HEK293 (cell line): ENCODE results near the gene CTNNBL1.

ENCODE experiments used
- CTCF ChIA-PET: fragments of 350-600 bp; formaldehyde crosslinking; extraction: SDS; loops from one replicate; lab custom pipeline; 2021; ENCODE audit warnings: antibody characterized with exemption; lab: Yijun Ruan, JAX
- POLR2A ChIA-PET: fragments of 300-600 bp; formaldehyde crosslinking; extraction: SDS; loops from one replicate; lab custom pipeline; 2020; ENCODE audit warnings: antibody characterized with exemption, inconsistent platforms; lab: Yijun Ruan, JAX
- H3K27ac ChIP-seq: fragments of 200-500 bp; sonication (Bioruptor generic); 2 replicates; pipeline ENCODE4 v1.5.1; 2014; ENCODE audit warnings: low read depth, low read length, control low read depth, inconsistent platforms; ENCODE audit errors: extremely low read depth
- H3K36me3 ChIP-seq, 2 experiments: fragments of 200-500 bp in 1 of 2; sonication (Bioruptor generic) in 1 of 2; 1 replicate in 1 of 2; 2 replicates in 1 of 2; pipeline ENCODE4 v1.5.1; 2014 to 2017; ENCODE audit warnings: inconsistent platforms in 2 of 2, low read length in 2 of 2; ENCODE audit not compliant: control insufficient read depth in 2 of 2, insufficient read depth in 1 of 2
- H3K4me1 ChIP-seq: fragments of 200-500 bp; sonication (Bioruptor generic); 2 replicates; pipeline ENCODE4 v1.5.1; 2014; ENCODE audit warnings: mild to moderate bottlenecking, low read length, inconsistent platforms; ENCODE audit not compliant: control insufficient read depth, insufficient read depth
- H3K4me3 ChIP-seq: 2 replicates; pipeline ENCODE4 v1.5.1; 2011; ENCODE audit warnings: low read depth, mild to moderate bottlenecking, control low read depth, low read length, moderate library complexity
- H3K9me3 ChIP-seq: fragments of 200-500 bp; sonication (Bioruptor generic); 2 replicates; pipeline ENCODE4 v1.5.1; 2014; ENCODE audit warnings: low read depth, low read length, inconsistent platforms; ENCODE audit not compliant: control insufficient read depth, insufficient read depth
- MEIS1 ChIP-seq: sonication (generic); formaldehyde crosslinking; IDR thresholded peaks from 2 replicates; pipeline ENCODE4 v1.8.1; 2022; ENCODE audit warnings: missing genetic modification reagents, mild to moderate bottlenecking, borderline replicate concordance
- REPIN1 ChIP-seq: fragments of 450-650 bp; formaldehyde crosslinking; IDR thresholded peaks from 2 replicates; pipeline ENCODE4 v1.5.1; 2017; ENCODE audit warnings: missing biosample characterization, missing genetic modification characterization, low read depth
- WT1 ChIP-seq: fragments of 450-650 bp; formaldehyde crosslinking; IDR thresholded peaks from 2 replicates; pipeline ENCODE4 v1.5.1; 2016; ENCODE audit warnings: missing biosample characterization, missing genetic modification characterization
- ZBTB21 ChIP-seq: fragments of 450-650 bp; formaldehyde crosslinking; IDR thresholded peaks from 2 replicates; pipeline ENCODE4 v1.5.1; 2017; ENCODE audit warnings: missing biosample characterization, missing genetic modification characterization
- ZFHX2 ChIP-seq: fragments of 450-650 bp; formaldehyde crosslinking; conservative IDR thresholded peaks from 2 replicates; pipeline ENCODE4 v1.5.1; 2016; ENCODE audit warnings: missing biosample characterization, missing genetic modification characterization
- ZIC2 ChIP-seq: fragments of 450-650 bp; formaldehyde crosslinking; IDR thresholded peaks from 2 replicates; pipeline ENCODE4 v1.5.1; 2016; ENCODE audit warnings: missing biosample characterization, missing genetic modification characterization
- ZNF211 ChIP-seq: fragments of 450-650 bp; formaldehyde crosslinking; IDR thresholded peaks from 2 replicates; pipeline ENCODE4 v1.5.1; 2016; ENCODE audit warnings: low read depth, missing biosample characterization, missing genetic modification characterization
- ZNF24 ChIP-seq: fragments of 450-650 bp; formaldehyde crosslinking; IDR thresholded peaks from 2 replicates; pipeline ENCODE4 v1.5.1; 2016; ENCODE audit warnings: missing biosample characterization, missing genetic modification characterization
- ZNF302 ChIP-seq: fragments of 450-650 bp; formaldehyde crosslinking; IDR thresholded peaks from 2 replicates; pipeline ENCODE4 v1.5.1; 2016; ENCODE audit warnings: missing biosample characterization, missing genetic modification characterization, low read depth
- ZNF324 ChIP-seq: fragments of 450-650 bp; formaldehyde crosslinking; IDR thresholded peaks from 2 replicates; pipeline ENCODE4 v1.5.1; 2016; ENCODE audit warnings: missing biosample characterization, missing genetic modification characterization
- ZNF366 ChIP-seq: fragments of 450-650 bp; formaldehyde crosslinking; conservative IDR thresholded peaks from 2 replicates; pipeline ENCODE4 v1.5.1; 2016; ENCODE audit warnings: missing biosample characterization, missing genetic modification characterization
- ZNF423 ChIP-seq: fragments of 450-650 bp; formaldehyde crosslinking; IDR thresholded peaks from 2 replicates; pipeline ENCODE4 v1.5.1; 2016; ENCODE audit warnings: missing biosample characterization, missing genetic modification characterization
- ZNF48 ChIP-seq: fragments of 450-650 bp; formaldehyde crosslinking; IDR thresholded peaks from 2 replicates; pipeline ENCODE4 v1.5.1; 2016; ENCODE audit warnings: missing biosample characterization, missing genetic modification characterization
- ZNF514 ChIP-seq: fragments of 450-650 bp; formaldehyde crosslinking; IDR thresholded peaks from 2 replicates; pipeline ENCODE4 v1.5.1; 2016; ENCODE audit warnings: missing biosample characterization, missing genetic modification characterization
- ZNF624 ChIP-seq: fragments of 450-650 bp; formaldehyde crosslinking; IDR thresholded peaks from 2 replicates; pipeline ENCODE4 v1.5.1; 2017; ENCODE audit warnings: missing biosample characterization, missing genetic modification characterization
- ZNF654 ChIP-seq: fragments of 450-650 bp; formaldehyde crosslinking; IDR thresholded peaks from 2 replicates; pipeline ENCODE4 v1.5.1; 2016; ENCODE audit warnings: low read depth, missing biosample characterization, missing genetic modification characterization
- ZNF76 ChIP-seq: fragments of 450-650 bp; formaldehyde crosslinking; IDR thresholded peaks from 2 replicates; pipeline ENCODE4; 2016; ENCODE audit warnings: low read depth, missing biosample characterization, missing genetic modification characterization, borderline replicate concordance
- ZNF777 ChIP-seq: fragments of 450-650 bp; formaldehyde crosslinking; IDR thresholded peaks from 2 replicates; pipeline ENCODE4 v1.5.1; 2017; ENCODE audit warnings: missing biosample characterization, missing genetic modification characterization, borderline replicate concordance
- TF ChIP-seq, protein P1 (sequence below): fragments of 450-650 bp; formaldehyde crosslinking; IDR thresholded peaks from 2 replicates; pipeline ENCODE4 v1.5.1; 2016; ENCODE audit warnings: missing biosample characterization, missing genetic modification characterization
- TF ChIP-seq, protein P2 (sequence below): fragments of 450-650 bp; formaldehyde crosslinking; IDR thresholded peaks from 2 replicates; pipeline ENCODE4 v1.5.1; 2017; ENCODE audit warnings: missing biosample characterization, missing genetic modification characterization
- TF ChIP-seq, protein P3 (sequence below): fragments of 450-650 bp; formaldehyde crosslinking; IDR thresholded peaks from 2 replicates; pipeline ENCODE4 v1.5.1; 2017; ENCODE audit warnings: missing biosample characterization, missing genetic modification characterization
- TF ChIP-seq, protein P4 (sequence below): fragments of 450-650 bp; formaldehyde crosslinking; IDR thresholded peaks from 2 replicates; pipeline ENCODE4 v1.5.1; 2016; ENCODE audit warnings: missing biosample characterization, missing genetic modification characterization
- TF ChIP-seq, protein P5 (sequence below): fragments of 450-650 bp; formaldehyde crosslinking; IDR thresholded peaks from 2 replicates; pipeline ENCODE4 v1.5.1; 2016; ENCODE audit warnings: missing biosample characterization, missing genetic modification characterization

The CTNNBL1 gene

DNA sequence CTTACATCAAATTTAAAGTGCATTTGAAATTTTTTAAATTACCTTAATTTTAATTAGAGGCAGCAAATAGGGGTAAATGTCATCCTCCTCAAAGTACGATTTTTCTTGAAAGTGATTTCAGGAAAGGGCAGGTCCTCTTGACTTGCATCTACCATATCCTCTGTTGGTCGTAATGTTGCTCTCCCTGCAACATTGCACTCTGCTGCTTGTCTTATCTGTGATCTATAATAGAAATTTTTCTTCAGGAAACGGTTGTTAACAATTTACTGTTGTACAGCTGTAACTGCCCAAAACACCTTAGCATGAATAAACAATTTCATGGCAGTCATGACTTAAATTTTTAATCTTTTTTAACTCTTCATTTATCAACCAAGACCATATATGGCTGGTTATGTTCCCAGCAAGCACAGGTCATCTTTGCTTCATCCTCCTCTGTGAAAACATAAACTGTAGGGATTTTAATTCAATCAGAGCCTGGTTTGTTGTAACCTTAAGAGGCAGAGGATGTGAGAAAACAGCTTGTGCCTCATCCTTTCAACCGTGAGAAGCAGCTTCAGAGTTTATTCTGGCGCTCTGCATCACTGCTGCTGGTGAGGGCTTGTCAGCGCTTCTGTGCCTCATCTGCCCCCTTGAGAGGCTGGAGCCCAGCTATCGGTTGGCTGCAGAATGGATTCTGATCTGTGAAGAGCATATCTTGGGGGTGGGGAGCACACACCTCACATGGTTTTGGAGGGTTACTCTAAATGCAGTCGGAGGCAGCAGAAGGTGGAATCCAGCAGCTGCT is 56.0 kb downstream of the CTNNBL1 start:
- Histone ChIP-seq H3K4me1 (no peaks in the 10 kb centered on the region), H3K9me3 (no peaks in the 10 kb centered on the region), H3K27ac (no peak overlapping the region), H3K36me3 (peaks cover 5 to 31% of the 10 kb centered on the region in 2 experiments; a peak in 2 of 3 replicates), H3K4me3 (no peak overlapping the region)
- ChIA-PET CTCF (no interaction called here), POLR2A (no interaction called here)
- TF ChIP-seq ZIC2 (tag by site-specific recombination), result no peak
- no peak for TF ChIP-seq ZNF777 (tag by site-specific recombination)
- TF ChIP-seq ZBTB21 (tag by site-specific recombination), result no peak
- no peak for TF ChIP-seq WT1 (tag by site-specific recombination)
- no peak for TF ChIP-seq ZNF624 (tag by site-specific recombination)
- TF ChIP-seq ZNF514 (tag by site-specific recombination), result no peak
- TF ChIP-seq, protein P1, sequence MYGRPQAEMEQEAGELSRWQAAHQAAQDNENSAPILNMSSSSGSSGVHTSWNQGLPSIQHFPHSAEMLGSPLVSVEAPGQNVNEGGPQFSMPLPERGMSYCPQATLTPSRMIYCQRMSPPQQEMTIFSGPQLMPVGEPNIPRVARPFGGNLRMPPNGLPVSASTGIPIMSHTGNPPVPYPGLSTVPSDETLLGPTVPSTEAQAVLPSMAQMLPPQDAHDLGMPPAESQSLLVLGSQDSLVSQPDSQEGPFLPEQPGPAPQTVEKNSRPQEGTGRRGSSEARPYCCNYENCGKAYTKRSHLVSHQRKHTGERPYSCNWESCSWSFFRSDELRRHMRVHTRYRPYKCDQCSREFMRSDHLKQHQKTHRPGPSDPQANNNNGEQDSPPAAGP (tag by site-specific recombination), result no peak
- no peak for TF ChIP-seq REPIN1 (tag by site-specific recombination)
- TF ChIP-seq, protein P2, sequence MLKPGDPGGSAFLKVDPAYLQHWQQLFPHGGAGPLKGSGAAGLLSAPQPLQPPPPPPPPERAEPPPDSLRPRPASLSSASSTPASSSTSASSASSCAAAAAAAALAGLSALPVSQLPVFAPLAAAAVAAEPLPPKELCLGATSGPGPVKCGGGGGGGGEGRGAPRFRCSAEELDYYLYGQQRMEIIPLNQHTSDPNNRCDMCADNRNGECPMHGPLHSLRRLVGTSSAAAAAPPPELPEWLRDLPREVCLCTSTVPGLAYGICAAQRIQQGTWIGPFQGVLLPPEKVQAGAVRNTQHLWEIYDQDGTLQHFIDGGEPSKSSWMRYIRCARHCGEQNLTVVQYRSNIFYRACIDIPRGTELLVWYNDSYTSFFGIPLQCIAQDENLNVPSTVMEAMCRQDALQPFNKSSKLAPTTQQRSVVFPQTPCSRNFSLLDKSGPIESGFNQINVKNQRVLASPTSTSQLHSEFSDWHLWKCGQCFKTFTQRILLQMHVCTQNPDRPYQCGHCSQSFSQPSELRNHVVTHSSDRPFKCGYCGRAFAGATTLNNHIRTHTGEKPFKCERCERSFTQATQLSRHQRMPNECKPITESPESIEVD, result no peak
- TF ChIP-seq ZNF211 (tag by site-specific recombination), result no peak
- no peak for TF ChIP-seq ZNF24 (tag by site-specific recombination)
- no peak for TF ChIP-seq ZNF302
- no peak for TF ChIP-seq MEIS1
- no peak for TF ChIP-seq ZNF366 (tag by site-specific recombination)
- TF ChIP-seq ZFHX2 (tag by site-specific recombination), result no peak
- TF ChIP-seq ZNF423 (tag by site-specific recombination), result no peak
- no peak for TF ChIP-seq ZNF76
- TF ChIP-seq, protein P3, sequence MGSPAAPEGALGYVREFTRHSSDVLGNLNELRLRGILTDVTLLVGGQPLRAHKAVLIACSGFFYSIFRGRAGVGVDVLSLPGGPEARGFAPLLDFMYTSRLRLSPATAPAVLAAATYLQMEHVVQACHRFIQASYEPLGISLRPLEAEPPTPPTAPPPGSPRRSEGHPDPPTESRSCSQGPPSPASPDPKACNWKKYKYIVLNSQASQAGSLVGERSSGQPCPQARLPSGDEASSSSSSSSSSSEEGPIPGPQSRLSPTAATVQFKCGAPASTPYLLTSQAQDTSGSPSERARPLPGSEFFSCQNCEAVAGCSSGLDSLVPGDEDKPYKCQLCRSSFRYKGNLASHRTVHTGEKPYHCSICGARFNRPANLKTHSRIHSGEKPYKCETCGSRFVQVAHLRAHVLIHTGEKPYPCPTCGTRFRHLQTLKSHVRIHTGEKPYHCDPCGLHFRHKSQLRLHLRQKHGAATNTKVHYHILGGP, result no peak
- TF ChIP-seq, protein P4, sequence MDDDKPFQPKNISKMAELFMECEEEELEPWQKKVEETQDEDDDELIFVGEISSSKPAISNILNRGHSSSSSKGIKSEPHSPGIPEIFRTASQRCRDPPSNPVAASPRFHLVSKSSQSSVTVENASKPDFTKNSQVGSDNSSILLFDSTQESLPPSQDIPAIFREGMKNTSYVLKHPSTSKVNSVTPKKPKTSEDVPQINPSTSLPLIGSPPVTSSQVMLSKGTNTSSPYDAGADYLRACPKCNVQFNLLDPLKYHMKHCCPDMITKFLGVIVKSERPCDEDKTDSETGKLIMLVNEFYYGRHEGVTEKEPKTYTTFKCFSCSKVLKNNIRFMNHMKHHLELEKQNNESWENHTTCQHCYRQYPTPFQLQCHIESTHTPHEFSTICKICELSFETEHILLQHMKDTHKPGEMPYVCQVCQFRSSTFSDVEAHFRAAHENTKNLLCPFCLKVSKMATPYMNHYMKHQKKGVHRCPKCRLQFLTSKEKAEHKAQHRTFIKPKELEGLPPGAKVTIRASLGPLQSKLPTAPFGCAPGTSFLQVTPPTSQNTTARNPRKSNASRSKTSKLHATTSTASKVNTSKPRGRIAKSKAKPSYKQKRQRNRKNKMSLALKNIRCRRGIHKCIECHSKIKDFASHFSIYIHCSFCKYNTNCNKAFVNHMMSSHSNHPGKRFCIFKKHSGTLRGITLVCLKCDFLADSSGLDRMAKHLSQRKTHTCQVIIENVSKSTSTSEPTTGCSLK (tag by site-specific recombination), result no peak
- TF ChIP-seq ZNF324, result no peak

DNA sequence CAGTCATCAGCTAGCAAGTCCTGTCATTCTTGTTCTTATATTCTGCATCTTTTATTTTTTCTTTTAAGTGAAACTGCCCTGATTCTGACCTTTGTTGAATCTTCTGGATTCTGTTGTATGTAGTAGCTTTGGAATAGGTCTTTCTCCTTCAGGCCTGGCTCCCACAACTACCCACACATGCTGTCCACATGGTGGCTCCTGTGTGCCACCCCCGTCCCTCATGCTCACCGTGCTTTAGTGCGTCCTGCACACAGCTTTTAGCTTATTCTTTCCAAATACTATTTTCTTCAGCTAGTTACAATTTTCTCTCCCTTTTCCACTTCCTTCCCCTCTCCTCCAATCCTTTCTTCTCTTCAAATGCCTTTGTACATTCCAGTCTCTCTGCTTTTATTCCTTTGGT is 61.8 kb downstream of the CTNNBL1 start:
- POLR2A ChIA-PET, result no interaction called here
- peak; percentile 11; the same call in 1 of the 2 replicates for TF ChIP-seq ZNF654 (tag by site-specific recombination)
- TF ChIP-seq ZNF48, result no peak
- TF ChIP-seq, protein P5, sequence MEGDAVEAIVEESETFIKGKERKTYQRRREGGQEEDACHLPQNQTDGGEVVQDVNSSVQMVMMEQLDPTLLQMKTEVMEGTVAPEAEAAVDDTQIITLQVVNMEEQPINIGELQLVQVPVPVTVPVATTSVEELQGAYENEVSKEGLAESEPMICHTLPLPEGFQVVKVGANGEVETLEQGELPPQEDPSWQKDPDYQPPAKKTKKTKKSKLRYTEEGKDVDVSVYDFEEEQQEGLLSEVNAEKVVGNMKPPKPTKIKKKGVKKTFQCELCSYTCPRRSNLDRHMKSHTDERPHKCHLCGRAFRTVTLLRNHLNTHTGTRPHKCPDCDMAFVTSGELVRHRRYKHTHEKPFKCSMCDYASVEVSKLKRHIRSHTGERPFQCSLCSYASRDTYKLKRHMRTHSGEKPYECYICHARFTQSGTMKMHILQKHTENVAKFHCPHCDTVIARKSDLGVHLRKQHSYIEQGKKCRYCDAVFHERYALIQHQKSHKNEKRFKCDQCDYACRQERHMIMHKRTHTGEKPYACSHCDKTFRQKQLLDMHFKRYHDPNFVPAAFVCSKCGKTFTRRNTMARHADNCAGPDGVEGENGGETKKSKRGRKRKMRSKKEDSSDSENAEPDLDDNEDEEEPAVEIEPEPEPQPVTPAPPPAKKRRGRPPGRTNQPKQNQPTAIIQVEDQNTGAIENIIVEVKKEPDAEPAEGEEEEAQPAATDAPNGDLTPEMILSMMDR (tag by site-specific recombination), result peak; percentile 43
- TF ChIP-seq ZFHX2 (tag by site-specific recombination), result 0 out of 2 replicates have a peak, but pooled peaks have one; percentile 14
- TF ChIP-seq, all 188 proteins: peak for 3
- Histone ChIP-seq H3K9me3 (no peaks in the 10 kb centered on the region), H3K36me3 (peaks cover 0 to 19% of the 10 kb centered on the region in 2 experiments; a peak in 1 of 3 replicates), H3K27ac (no peak overlapping the region), H3K4me1 (peaks cover 3% of the 10 kb centered on the region; the same call in 1 of the 2 replicates), H3K4me3 (no peak overlapping the region)
- CTCF ChIA-PET, result interaction anchor here (0.7 to 0.9 kb wide), 2 partner anchors 12 to 170 kb away, joined by 3 read pairs; no protein-coding TSS in a partner anchor
